ENCODE results near the gene C12orf50.

GRCh38 chr12:87991483-87991882 is 37.7 kb downstream of the C12orf50 start:
- TF ChIP-seq POLR2A (IDR thresholded peaks at IDR 0.05; ENCODE audit: low read depth, low read length) (no peak), ELK1 (IDR thresholded peaks at IDR 0.05; ENCODE audit: low read depth, low read length) (no peak), SUZ12 (IDR thresholded peaks at IDR 0.05; ENCODE audit: unreplicated experiment) (no peak), EZH2 (IDR thresholded peaks at IDR 0.05; ENCODE audit: borderline replicate concordance, control insufficient read depth, low read depth, low read length) (no peak), RAD21 (IDR thresholded peaks at IDR 0.05; ENCODE audit: insufficient read depth, low read depth, low read length) (no peak), POLR2AphosphoS5 (IDR thresholded peaks at IDR 0.05; ENCODE audit: low read length) (no peak), CBFB (IDR thresholded peaks at IDR 0.05; ENCODE audit: low read depth) (no peak), CHD2 (IDR thresholded peaks at IDR 0.05; ENCODE audit: borderline replicate concordance, low read depth, low read length) (no peak), SMAD1 (IDR thresholded peaks at IDR 0.05; ENCODE audit: low read depth, partially characterized antibody) (no peak), NFYB (IDR thresholded peaks at IDR 0.05; ENCODE audit: insufficient read depth, low read depth, low read length) (no peak), SMC3 (IDR thresholded peaks at IDR 0.05; ENCODE audit: borderline replicate concordance, low read length) (no peak), GABPA (IDR thresholded peaks at IDR 0.05; ENCODE audit: low read depth) (no peak), TCF12 (IDR thresholded peaks at IDR 0.05; ENCODE audit: low read depth, low read length) (no peak)
